Brain microvascular endothelial cell (primary cell): ENCODE data around the gene MAMLD1.

Experiments used
- DNase-seq: peaks from one replicate; pipeline ENCODE4 v3.0.0-alpha.2; 2020
- H3K27ac ChIP-seq: fragments of 250-450 bp; sonication (Bioruptor Pico); 2 replicates; pipeline ENCODE4 v1.5.1; 2020; ENCODE audit warnings: mild to moderate bottlenecking, moderate library complexity
- H3K27me3 ChIP-seq: fragments of 250-450 bp; sonication (Bioruptor Pico); replicated peaks from 2 replicates; pipeline ENCODE4 v1.5.1; 2020; ENCODE audit warnings: mild to moderate bottlenecking
- H3K36me3 ChIP-seq: fragments of 250-450 bp; sonication (Bioruptor Pico); replicated peaks from 2 replicates; pipeline ENCODE4 v1.5.1; 2020; ENCODE audit warnings: mild to moderate bottlenecking
- H3K4me3 ChIP-seq: 2 replicates; pipeline ENCODE4 v1.5.1; 2011; ENCODE audit warnings: low read depth, mild to moderate bottlenecking, control low read depth, low read length, moderate library complexity
- in situ Hi-C: cut with HindIII; loops from 2 replicates; pipeline ENCODE4 v1.10.0; 2017; ENCODE audit warnings: low sequenced_read_pairs, low pct_ligation_motif_present
- TF ChIP-seq, protein P1 (sequence below): IDR thresholded peaks from 2 replicates; pipeline ENCODE4 v1.5.1; 2011; ENCODE audit warnings: low read depth, mild to moderate bottlenecking, moderate library complexity, low read length, control low read depth, inconsistent platforms; ENCODE audit errors: missing control alignments

Gene MAMLD1

DNA sequence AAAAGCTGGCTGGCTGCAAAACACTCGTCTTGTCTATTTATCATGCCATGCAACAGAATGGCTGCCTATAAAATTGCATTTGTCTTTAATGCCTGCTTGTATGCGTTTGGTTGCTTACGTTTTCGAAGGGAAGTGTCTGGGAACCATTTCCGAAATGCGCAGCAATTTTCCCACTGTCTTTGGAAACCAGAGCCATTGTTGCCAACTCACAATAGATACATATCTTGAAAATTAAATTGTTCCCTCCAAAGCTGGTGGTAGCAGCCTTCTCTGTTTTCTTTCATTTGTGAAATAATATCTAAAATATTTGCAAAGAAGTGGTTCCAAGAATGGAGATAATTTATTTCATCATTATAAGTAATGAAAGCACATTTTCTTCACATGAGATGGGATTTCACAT is 53.4 kb downstream of the MAMLD1 start:
- Histone ChIP-seq H3K36me3 (no peaks in the 10 kb centered on the region), H3K27me3 (no peaks in the 10 kb centered on the region), H3K4me3 (no peak overlapping the region), H3K27ac (no peak overlapping the region)
- in situ Hi-C loops, result no loop called here
- no peak for DNase-seq
- TF ChIP-seq, protein P1, sequence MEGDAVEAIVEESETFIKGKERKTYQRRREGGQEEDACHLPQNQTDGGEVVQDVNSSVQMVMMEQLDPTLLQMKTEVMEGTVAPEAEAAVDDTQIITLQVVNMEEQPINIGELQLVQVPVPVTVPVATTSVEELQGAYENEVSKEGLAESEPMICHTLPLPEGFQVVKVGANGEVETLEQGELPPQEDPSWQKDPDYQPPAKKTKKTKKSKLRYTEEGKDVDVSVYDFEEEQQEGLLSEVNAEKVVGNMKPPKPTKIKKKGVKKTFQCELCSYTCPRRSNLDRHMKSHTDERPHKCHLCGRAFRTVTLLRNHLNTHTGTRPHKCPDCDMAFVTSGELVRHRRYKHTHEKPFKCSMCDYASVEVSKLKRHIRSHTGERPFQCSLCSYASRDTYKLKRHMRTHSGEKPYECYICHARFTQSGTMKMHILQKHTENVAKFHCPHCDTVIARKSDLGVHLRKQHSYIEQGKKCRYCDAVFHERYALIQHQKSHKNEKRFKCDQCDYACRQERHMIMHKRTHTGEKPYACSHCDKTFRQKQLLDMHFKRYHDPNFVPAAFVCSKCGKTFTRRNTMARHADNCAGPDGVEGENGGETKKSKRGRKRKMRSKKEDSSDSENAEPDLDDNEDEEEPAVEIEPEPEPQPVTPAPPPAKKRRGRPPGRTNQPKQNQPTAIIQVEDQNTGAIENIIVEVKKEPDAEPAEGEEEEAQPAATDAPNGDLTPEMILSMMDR, result no peak

DNA sequence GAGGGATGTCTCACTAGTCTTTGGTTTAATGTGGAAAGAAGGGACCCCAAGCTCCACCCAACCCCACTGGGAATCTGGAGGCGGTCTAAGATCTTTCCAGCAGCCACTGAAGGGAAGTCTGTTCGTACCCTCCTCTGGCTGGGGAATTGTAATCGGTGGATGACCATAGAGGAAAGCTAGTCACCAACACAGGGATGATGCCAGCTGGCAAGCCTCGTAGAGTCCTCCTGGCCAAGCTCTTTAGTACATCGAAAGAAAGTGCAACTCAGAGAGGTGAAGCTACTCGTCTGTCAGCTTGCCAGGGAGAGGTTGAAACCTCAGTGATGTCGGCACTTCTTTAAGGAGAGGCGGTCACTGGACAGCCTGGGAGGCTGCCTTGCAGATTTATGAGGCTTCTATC is 58.7 kb downstream of the MAMLD1 start:
- in situ Hi-C loops, result no loop called here
- no peak overlapping the region for H3K27ac ChIP-seq
- H3K36me3 ChIP-seq, result no peaks in the 10 kb centered on the region
- H3K4me3 ChIP-seq, result no peak overlapping the region
- TF ChIP-seq, protein P1, result no peak
- DNase-seq, result no peak
- H3K27me3 ChIP-seq, result no peaks in the 10 kb centered on the region

DNA sequence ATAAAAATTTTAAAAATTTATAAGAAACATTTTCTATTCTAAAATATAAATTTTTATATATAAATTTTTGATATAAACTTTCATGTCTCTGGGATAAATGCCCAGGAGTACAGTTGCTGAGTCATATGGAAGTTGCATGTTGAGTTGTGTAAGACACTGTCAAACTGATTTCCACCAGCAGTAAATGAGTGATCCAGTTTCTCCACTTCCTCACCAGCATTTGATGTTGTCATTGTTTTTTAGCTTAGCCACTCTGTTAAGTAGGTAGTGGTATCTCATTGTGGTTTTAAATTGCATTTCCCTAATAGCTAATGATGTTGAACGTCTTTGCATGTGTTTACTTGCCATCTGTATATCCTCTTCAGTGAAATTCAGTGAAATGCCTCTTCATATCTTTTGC is 66.5 kb downstream of the MAMLD1 start:
- no peaks in the 10 kb centered on the region for H3K27me3 ChIP-seq
- TF ChIP-seq, protein P1, result no peak
- DNase-seq, result peak; percentile 31
- H3K27ac ChIP-seq, result no peak overlapping the region
- in situ Hi-C loops, result no loop called here
- no peak overlapping the region for H3K4me3 ChIP-seq
- H3K36me3 ChIP-seq, result no peaks in the 10 kb centered on the region

DNA sequence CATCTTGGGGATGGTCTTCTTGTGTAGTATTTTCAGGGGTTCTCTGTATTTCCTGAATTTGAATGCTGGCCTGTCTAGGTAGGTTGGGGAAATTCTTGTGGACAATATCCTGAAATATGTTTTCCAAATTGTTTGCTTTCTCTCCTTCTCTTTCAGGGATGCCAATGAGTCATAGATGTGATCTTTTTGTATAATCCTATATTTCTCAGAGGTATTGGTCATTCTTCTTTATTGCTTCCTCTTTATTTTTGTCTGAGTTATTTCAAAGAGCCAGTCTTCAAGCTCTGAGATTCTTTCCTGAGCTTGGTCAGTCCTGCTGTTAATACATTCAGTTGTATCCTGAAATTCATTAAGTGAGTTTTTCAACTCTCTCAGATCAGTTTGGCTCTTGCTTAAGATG is 73.1 kb downstream of the MAMLD1 start:
- Histone ChIP-seq H3K27ac (no peak overlapping the region), H3K36me3 (no peaks in the 10 kb centered on the region), H3K4me3 (no peak overlapping the region), H3K27me3 (no peaks in the 10 kb centered on the region)
- TF ChIP-seq, protein P1, result no peak
- no peak for DNase-seq
- in situ Hi-C loops, result no loop called here

DNA sequence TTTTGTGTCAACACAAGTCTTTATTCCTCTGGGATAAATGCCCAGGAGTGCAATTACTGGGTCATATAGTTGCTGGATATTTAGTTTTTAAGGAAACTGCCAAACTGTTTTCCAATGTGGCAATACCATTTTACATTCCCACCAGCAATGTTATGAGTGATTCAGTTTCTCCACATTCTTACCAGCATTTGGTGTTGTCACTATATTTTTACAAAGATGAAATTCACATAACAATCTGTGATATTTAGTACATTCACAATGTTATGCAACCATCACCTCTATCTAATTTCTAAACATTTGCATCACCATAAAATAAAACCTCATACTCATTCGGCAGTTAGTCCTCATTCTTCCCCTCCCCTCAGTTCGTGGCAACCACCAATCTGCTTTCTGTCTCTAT is 75.0 kb downstream of the MAMLD1 start:
- Histone ChIP-seq H3K4me3 (no peak overlapping the region), H3K36me3 (no peaks in the 10 kb centered on the region), H3K27me3 (no peaks in the 10 kb centered on the region), H3K27ac (no peak overlapping the region)
- in situ Hi-C loops, result no loop called here
- TF ChIP-seq, protein P1, result no peak
- DNase-seq, result no peak

DNA sequence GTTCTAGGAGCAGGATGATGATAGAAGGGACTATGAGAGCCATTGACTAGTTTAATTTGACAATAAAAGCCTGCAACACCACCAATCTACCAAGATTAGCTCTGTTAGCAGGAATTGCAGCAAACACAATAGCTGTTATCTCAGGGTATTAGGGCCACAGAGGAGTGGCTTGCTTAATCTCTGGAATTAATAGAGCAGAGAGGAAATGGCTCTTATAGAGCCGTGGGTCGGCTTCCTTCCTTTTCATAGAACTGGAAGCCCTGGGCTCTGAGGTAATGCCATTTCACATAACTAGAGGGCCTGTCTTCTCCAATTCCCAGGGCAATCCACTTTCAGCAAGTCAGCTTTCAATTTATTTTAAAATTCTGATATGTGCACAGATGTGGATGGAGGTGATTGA is 83.0 kb downstream of the MAMLD1 start:
- TF ChIP-seq, protein P1, result no peak
- Histone ChIP-seq H3K36me3 (no peaks in the 10 kb centered on the region), H3K27ac (no peak overlapping the region), H3K27me3 (no peaks in the 10 kb centered on the region), H3K4me3 (no peak overlapping the region)
- no peak for DNase-seq
- in situ Hi-C loops, result no loop called here
